ENCODE measurements around the gene SHLD3. TPM values are rescaled to one million over a fixed set of nuclear protein-coding genes. Genes with fewer than 3 reads are reported as not detected.
A peak's percentile ranks its signal among the peaks of the same experiment; 100 is the strongest.
"Not testable (repeated sequence)": the region's sequence is repeated elsewhere in the genome, so short reads cannot be mapped to it uniquely, and the experiment has no call there.

Gene SHLD3
- polyA plus RNA-seq (ENCODE audit: insufficient read length in 12 of 12) = 1 to 10 TPM in 10 of 12 donors, not detected in 2; 2.2 to 4.0 (median 3.3) TPM
- long read RNA-seq, donor 1, partial matches to known transcripts = 0 of 1 reads
- long read RNA-seq, donor 1, other reads (novel, unspliced or antisense) = 0 of 1 reads
- long read RNA-seq, donor 2, partial matches to known transcripts = 0 of 3 reads
- long read RNA-seq, donor 2, other reads (novel, unspliced or antisense) = 0 of 3 reads
- long read RNA-seq, donor 3, partial matches to known transcripts = 0 of 1 reads
- long read RNA-seq, donor 3, other reads (novel, unspliced or antisense) = 0 of 1 reads
- long read RNA-seq, donor 4 = 0 reads
- long read RNA-seq, donor 5, partial matches to known transcripts = 0 of 1 reads
- long read RNA-seq, donor 5, other reads (novel, unspliced or antisense) = 0 of 1 reads
- long read RNA-seq, donor 6 = 0 reads
- long read RNA-seq, donor 7, partial matches to known transcripts = 0 of 2 reads
- long read RNA-seq, donor 7, other reads (novel, unspliced or antisense) = 0 of 2 reads
- long read RNA-seq, donor 8, partial matches to known transcripts = 0 of 1 reads
- long read RNA-seq, donor 8, other reads (novel, unspliced or antisense) = 0 of 1 reads
- long read RNA-seq, donor 9, partial matches to known transcripts = 0 of 1 reads
- long read RNA-seq, donor 9, other reads (novel, unspliced or antisense) = 0 of 1 reads
- long read RNA-seq, donor 10, partial matches to known transcripts = 0 of 2 reads
- long read RNA-seq, donor 10, other reads (novel, unspliced or antisense) = 0 of 2 reads
- long read RNA-seq, donor 11, partial matches to known transcripts = 0 of 4 reads
- long read RNA-seq, donor 11, other reads (novel, unspliced or antisense) = 0 of 4 reads

- peak; percentile 93 for DNase-seq
Observed at GRCh38 chr5:65624571-65625555, at the start of gene SHLD3, which contains the start of gene TRAPPC13. Gene SHLD3, plus strand, starts transcription at chr5:65625027. Its CDS starts 4,561 bp downstream, at chr5:65629588. Gene TRAPPC13, plus strand, starts transcription at chr5:65625027. Its CDS starts 34 bp downstream, at chr5:65625061.

- DNase-seq = no peak
Observed at GRCh38 chr5:65577141-65577540, 47.7 kb upstream of the SHLD3 start.

GRCh38 chr5:65588694-65589093, 36.1 kb upstream of the SHLD3 start:
- no peak for DNase-seq

- DNase-seq = not testable (repeated sequence)
Observed at GRCh38 chr5:65601761-65602160, 23.1 kb upstream of the SHLD3 start.

- no peak for DNase-seq
Observed at GRCh38 chr5:65611524-65611923, 13.3 kb upstream of the SHLD3 start.

GRCh38 chr5:65612298-65612907, 12.4 kb upstream of the SHLD3 start:
- no peak for DNase-seq

- DNase-seq = no peak
Observed at GRCh38 chr5:65620021-65620420, 4.8 kb upstream of the SHLD3 start.

- DNase-seq = not testable (repeated sequence)
Observed at GRCh38 chr5:65621961-65622360, 2.9 kb upstream of the SHLD3 start.

GRCh38 chr5:65623482-65623881, 1.3 kb upstream of the SHLD3 start:
- no peak for DNase-seq

- DNase-seq = peak; percentile 95
Observed at GRCh38 chr5:65624025-65624570, 729 bp upstream of the SHLD3 start, which contains the start of gene TRIM23. Gene TRIM23, minus strand, starts transcription at chr5:65624333. Its CDS starts 59 bp downstream, at chr5:65624274.

GRCh38 chr5:65625743-65626142, 916 bp downstream of the SHLD3 start:
- no peak for DNase-seq

- no peak for DNase-seq
Observed at GRCh38 chr5:65630981-65631380, 6.2 kb downstream of the SHLD3 start.

GRCh38 chr5:65640240-65640639, 15.4 kb downstream of the SHLD3 start:
- DNase-seq = no peak

- DNase-seq = no peak
Observed at GRCh38 chr5:65646938-65647337, 22.1 kb downstream of the SHLD3 start.

GRCh38 chr5:65647941-65648340, 23.1 kb downstream of the SHLD3 start:
- DNase-seq = no peak

GRCh38 chr5:65651144-65651543, 26.3 kb downstream of the SHLD3 start:
- DNase-seq = no peak

GRCh38 chr5:65654713-65655112, 29.9 kb downstream of the SHLD3 start:
- no peak for DNase-seq

GRCh38 chr5:65663804-65664521, 39.1 kb downstream of the SHLD3 start:
- DNase-seq = peak; percentile 1

GRCh38 chr5:65668696-65669095, 43.9 kb downstream of the SHLD3 start:
- no peak for DNase-seq

GRCh38 chr5:65672796-65673195, 48.0 kb downstream of the SHLD3 start:
- no peak for DNase-seq
